ENCODE measurements around the gene JSRP1.

The JSRP1 gene, protein sequence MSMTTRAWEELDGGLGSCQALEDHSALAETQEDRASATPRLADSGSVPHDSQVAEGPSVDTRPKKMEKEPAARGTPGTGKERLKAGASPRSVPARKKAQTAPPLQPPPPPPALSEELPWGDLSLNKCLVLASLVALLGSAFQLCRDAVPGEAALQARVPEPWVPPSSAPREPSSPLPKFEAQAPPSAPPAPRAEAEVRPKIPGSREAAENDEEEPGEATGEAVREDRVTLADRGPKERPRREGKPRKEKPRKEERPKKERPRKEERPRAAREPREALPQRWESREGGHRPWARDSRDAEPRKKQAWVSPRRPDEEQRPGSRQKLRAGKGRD

DNA sequence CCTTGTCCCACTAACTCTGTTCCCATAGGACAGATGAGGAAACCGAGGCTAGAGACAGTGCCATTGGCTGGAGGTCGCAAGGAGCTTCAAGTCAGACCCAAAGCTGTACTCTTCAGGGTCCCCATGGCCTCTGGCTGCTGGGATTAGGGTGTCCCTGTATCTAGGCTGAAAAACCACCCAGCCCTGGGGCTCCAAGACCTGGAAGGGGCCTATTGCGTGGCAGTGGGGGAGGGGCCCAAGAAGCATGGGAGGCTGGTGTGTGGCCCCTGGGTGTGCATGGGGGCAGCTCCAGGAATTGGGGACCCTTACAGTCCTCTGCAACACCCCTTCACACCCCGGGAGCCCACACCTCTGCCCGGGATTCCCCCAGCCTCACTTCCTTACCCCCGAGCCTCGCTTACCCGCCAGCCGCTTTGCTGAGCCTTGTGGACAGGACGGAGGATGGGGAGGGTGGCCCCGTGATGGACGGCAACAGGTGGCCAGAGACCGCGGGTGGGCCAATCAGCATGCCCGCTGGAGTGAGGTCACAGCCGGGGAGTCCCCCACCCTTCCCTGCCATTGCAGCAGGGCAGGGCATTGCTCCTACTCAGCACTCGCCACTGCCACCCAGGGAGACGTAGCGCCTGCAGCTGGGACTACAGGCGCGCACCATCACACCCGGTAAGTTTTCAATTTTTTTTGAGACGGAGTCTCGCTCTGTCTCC lies at the start of gene JSRP1:
Gene JSRP1, minus strand, starts transcription at position 436 of the 704 bp plus-strand sequence. CDS start 1,103 bp downstream, outside the sequence.
- DNase-seq (ENCODE audit: low read depth, low spot score) = no peak
- CTCF ChIA-PET = interaction anchor here (1.3 kb wide), 1 partner anchor 100 kb away, joined by 8 read pairs; no protein-coding TSS in a partner anchor
- TF ChIP-seq, protein P1, sequence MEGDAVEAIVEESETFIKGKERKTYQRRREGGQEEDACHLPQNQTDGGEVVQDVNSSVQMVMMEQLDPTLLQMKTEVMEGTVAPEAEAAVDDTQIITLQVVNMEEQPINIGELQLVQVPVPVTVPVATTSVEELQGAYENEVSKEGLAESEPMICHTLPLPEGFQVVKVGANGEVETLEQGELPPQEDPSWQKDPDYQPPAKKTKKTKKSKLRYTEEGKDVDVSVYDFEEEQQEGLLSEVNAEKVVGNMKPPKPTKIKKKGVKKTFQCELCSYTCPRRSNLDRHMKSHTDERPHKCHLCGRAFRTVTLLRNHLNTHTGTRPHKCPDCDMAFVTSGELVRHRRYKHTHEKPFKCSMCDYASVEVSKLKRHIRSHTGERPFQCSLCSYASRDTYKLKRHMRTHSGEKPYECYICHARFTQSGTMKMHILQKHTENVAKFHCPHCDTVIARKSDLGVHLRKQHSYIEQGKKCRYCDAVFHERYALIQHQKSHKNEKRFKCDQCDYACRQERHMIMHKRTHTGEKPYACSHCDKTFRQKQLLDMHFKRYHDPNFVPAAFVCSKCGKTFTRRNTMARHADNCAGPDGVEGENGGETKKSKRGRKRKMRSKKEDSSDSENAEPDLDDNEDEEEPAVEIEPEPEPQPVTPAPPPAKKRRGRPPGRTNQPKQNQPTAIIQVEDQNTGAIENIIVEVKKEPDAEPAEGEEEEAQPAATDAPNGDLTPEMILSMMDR (IDR thresholded peaks at IDR 0.05; ENCODE audit: insufficient read depth, low read length, missing control alignments) = no peak
- POLR2A ChIA-PET = no interaction called here
- H3K4me3 ChIP-seq (ENCODE audit: low read depth, low read length) = no peak within 1 kb of the TSS

DNA sequence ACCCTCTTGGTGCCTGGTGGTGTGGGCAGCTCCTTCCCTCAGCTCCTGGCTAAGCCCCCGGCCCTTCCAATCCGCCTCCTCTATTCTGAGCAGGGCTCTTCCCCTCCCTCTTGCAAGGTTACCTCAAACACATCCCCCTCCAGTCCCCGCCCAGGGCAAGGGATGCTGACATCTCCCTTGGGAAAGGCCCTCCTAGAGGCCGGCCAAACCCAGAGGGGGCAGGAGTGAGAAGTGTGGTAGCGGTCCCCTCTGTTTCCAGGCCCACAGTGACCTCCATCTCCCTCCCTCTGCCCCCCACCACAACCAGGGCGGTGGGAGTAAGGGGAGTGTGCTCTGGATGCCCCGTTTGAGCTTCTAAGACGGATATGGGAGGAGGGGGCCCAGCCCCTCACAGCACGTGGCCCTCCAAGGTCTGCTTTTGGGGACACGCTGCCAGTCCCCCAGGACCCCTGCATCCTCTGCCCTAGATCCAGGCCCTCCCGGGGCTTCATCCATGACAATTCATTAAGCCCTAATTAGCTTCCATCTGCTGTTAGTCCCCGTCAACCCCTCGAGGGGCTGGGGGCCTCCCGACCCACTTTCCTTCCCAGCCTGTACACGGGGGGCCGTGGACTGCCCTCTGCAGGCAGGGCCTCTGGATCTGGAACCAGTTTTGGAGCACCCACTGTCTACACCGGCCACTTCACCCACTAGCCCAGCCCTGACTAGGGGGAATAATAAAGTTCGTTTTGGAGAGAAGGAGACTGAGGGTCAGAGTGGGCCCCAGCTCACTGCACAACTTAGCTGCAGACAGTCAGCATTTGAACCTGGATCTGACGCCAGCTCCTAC lies 49.4 kb upstream of the JSRP1 start:
- ChIA-PET POLR2A (no interaction called here), CTCF (interaction anchor here (1.0 to 2.9 kb wide), 2 partner anchors 10 to 11 kb away, joined by 3 to 16 read pairs; no protein-coding TSS in a partner anchor)
- no peak for DNase-seq (ENCODE audit: low read depth, low spot score)
- no peak overlapping the region for H3K4me3 ChIP-seq (ENCODE audit: low read depth, low read length)
- TF ChIP-seq, protein P1 (IDR thresholded peaks at IDR 0.05; ENCODE audit: insufficient read depth, low read length, missing control alignments) = no peak

DNA sequence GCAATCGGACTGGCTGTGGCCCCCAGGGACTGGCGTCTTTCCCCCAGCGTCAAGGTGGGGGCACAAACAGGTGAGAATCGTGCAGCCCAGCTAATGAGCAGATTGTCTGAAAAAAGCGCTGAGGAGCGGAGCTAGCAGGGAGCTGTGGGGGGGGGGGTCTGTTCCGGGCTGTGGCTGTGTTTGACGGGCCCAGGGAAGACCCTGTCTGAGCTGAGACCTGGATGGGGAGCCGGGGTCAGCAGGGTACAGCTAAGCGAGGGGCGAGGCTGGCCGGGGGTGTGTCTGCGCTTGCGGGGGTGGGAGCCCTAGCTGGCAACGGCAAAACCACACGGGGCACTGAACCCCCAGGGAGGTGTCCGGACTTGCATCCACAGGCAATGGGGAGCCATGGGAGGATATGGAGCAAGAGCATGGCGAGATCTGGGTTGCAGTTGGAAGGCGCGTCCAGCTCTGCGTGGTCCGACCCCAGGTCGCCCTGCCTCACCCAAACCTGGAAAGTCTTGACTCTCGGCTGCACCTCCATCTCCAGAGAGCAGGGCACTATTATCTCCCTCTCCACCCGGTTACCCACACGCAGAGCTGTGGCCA lies 47.1 kb upstream of the JSRP1 start:
- no peak for DNase-seq (ENCODE audit: low read depth, low spot score)
- POLR2A ChIA-PET = no interaction called here
- TF ChIP-seq, protein P1 (IDR thresholded peaks at IDR 0.05; ENCODE audit: insufficient read depth, low read length, missing control alignments) = no peak
- CTCF ChIA-PET = interaction anchor here (1.1 to 1.7 kb wide), 3 partner anchors 12 to 147 kb away, joined by 4 to 5 read pairs (median 4); no protein-coding TSS in a partner anchor
- H3K4me3 ChIP-seq (ENCODE audit: low read depth, low read length) = no peak overlapping the region

DNA sequence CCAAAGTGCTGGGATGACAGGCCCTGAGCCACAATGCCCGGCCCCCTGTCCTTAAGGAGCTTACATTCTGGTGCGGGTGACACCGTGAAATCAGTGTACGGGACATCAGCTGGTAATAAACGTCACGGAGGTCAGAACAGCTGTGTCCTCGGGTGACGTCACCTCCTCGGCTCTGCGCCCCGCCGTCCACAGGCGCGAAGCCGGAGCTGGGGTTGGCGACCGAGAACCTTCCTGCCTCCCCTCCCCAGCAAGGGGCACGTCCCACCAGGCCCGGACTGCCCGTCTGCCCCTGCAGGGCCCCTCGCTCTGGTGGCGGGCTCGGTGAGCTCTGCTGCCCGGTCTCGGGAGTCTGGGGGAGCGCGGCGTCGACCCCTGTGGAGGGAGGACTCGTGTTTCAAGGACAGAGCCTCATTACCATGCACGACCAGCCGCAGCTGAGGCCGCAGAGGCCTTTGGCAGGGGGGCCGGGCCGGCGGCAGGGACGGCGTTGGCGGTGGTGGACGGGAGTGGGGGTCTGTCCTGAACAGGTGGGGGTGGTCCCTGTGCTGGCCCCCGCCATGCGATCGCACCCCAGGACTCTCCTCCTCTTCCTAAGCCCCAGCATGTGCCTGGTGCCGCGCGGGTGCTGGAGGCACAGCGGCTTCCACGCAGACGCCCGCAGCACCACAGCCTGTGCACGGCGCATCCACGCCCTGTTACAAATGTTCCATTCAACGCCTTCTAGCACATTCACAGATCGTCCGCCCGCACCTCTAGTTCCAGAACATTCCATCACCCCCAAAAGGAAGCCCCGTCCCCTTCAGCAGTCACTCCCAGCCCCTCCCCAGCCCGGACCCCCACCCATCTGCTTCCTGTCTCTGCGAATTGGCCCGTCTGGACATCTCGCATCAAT lies 46.3 kb upstream of the JSRP1 start:
- ChIA-PET POLR2A (no interaction called here), CTCF (interaction anchor here (0.9 to 1.7 kb wide), 5 partner anchors 11 to 147 kb away, joined by 3 to 5 read pairs (median 4); no protein-coding TSS in a partner anchor)
- no peak overlapping the region for H3K4me3 ChIP-seq (ENCODE audit: low read depth, low read length)
- TF ChIP-seq, protein P1 (IDR thresholded peaks at IDR 0.05; ENCODE audit: insufficient read depth, low read length, missing control alignments) = no peak
- DNase-seq (ENCODE audit: low read depth, low spot score) = no peak

DNA sequence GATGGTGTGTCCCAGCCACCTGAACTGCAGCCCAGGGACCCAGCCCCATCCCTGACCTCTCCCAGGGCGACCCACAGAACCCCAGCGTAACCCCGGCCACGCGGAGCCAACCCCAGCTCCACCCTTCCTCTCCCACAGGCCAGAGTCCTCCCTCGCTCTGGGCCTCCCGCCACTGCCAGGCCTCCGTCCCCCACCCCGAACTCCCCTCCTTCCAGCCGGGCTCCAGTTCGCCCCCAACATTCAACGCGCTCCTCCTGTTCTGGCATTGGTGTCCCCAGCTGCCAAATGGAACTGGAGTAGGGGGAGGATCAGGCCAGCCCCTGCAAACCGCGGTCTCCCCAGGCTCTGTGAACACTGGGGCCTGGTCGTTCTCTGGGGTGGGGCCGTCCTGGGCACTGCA lies 44.3 kb upstream of the JSRP1 start:
- no peak overlapping the region for H3K4me3 ChIP-seq (ENCODE audit: low read depth, low read length)
- no peak for DNase-seq (ENCODE audit: low read depth, low spot score)
- ChIA-PET POLR2A (no interaction called here), CTCF (no interaction called here)
- TF ChIP-seq, protein P1 (IDR thresholded peaks at IDR 0.05; ENCODE audit: insufficient read depth, low read length, missing control alignments) = no peak
